ENCODE measurements around the gene TMCC1.

DNA sequence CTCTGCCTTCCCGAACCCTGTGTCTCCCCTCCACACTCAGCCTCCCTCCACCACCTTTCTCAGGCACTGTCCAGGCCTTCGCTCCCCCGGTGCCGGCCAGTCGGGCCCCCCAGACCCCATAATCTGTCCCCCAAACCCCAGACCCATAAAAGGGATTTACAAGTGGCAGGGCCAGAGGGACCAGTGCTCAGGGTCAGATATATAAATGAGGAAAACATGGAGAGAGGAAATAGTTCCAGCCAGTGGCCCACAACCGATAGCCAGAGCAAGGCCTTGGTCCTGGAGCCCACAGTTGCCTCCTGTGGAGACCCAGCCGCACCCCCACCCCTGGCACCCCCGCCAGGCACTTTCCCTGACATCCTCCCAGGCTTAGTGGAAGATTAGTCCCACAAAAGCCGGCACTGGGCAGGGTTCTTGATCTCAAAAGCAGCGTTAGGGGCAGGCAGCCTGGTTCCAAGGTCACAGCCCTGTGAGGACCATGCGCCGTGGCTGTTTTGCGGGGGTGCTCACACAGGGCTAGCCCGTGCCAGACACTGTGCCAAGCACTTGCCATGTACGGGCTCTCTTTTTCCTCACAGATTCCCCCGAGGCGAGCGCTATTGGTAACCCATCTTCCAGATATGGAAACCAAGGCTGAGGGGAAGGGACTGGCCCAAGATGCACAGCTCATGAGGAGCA is 286.0 kb downstream of the TMCC1 start:
- no peak for TF ChIP-seq EZH2 (IDR thresholded peaks at IDR 0.05)
- TF ChIP-seq POLR2AphosphoS5 (IDR thresholded peaks at IDR 0.05; ENCODE audit: borderline replicate concordance, low read depth, low read length) = no peak
- TF ChIP-seq FOXP2 (optimal IDR thresholded peaks at IDR 0.05; ENCODE audit: control extremely low read depth, extremely low read length, insufficient read depth) = no peak
